Keratinocyte (primary cell): Measurements from ENCODE around the gene MAPK7. TPM values are rescaled to one million over a fixed set of nuclear protein-coding genes. Genes with fewer than 3 reads are reported as not detected.

Experiments used
- DNase-seq: peaks from one replicate; pipeline ENCODE4 v3.0.0-alpha.2; 2011; ENCODE audit warnings: low read depth, missing footprints, low spot score
- FAIRE-seq: peaks from 2 replicates; lab custom pipeline; 2011; peaks lifted over from hg19 to GRCh38; lab: Jason Lieb, UNC
- H2AFZ ChIP-seq: 2 replicates; pipeline ENCODE4 v1.6.0; 2012; ENCODE audit warnings: low read length, control low read depth, inconsistent platforms; ENCODE audit not compliant: control insufficient read depth
- H3K27ac ChIP-seq: 2 replicates; pipeline ENCODE4 v1.5.1; 2011; ENCODE audit warnings: low read length; ENCODE audit not compliant: control insufficient read depth, insufficient read depth
- H3K27me3 ChIP-seq: 3 replicates; pipeline ENCODE4 v1.6.0; 2011; ENCODE audit warnings: low read length; ENCODE audit not compliant: control insufficient read depth, insufficient read depth; ENCODE audit errors: extremely low read depth
- H3K36me3 ChIP-seq, 2 experiments: 2 replicates in 1 of 2; 3 replicates in 1 of 2; pipeline ENCODE4 v1.5.1; 2011; ENCODE audit warnings: low read length in 2 of 2, mild to moderate bottlenecking in 1 of 2; ENCODE audit not compliant: control insufficient read depth in 2 of 2, insufficient read depth in 2 of 2; ENCODE audit errors: extremely low read depth in 1 of 2
- H3K4me1 ChIP-seq: 3 replicates; pipeline ENCODE4 v1.5.1; 2011; ENCODE audit warnings: low read length; ENCODE audit not compliant: control insufficient read depth, insufficient read depth; ENCODE audit errors: extremely low read depth
- H3K4me2 ChIP-seq: 3 replicates; pipeline ENCODE4 v1.6.0; 2011; ENCODE audit warnings: low read depth, low read length; ENCODE audit not compliant: control insufficient read depth, insufficient read depth; ENCODE audit errors: extremely low read depth
- H3K4me3 ChIP-seq, 3 experiments: fragments of 200-600 bp in 1 of 3; sonication (generic) in 1 of 3; 2 replicates in 2 of 3; 3 replicates in 1 of 3; pipeline ENCODE4 v1.5.1; 2011 to 2016; ENCODE audit warnings: low read length in 3 of 3, mild to moderate bottlenecking in 3 of 3, control low read depth in 2 of 3, inconsistent platforms in 1 of 3, low read depth in 1 of 3, mixed read lengths in 1 of 3, mixed run types in 1 of 3, moderate library complexity in 1 of 3; ENCODE audit not compliant: control insufficient read depth in 2 of 3, insufficient read depth in 2 of 3; ENCODE audit errors: extremely low read depth in 1 of 3
- H3K79me2 ChIP-seq: 2 replicates; pipeline ENCODE4 v1.6.0; 2012; ENCODE audit warnings: low read length; ENCODE audit not compliant: control insufficient read depth, insufficient read depth
- H3K9ac ChIP-seq: 3 replicates; pipeline ENCODE4 v1.6.0; 2011; ENCODE audit warnings: low read length; ENCODE audit not compliant: control insufficient read depth, insufficient read depth; ENCODE audit errors: extremely low read depth
- H3K9me1 ChIP-seq: 3 replicates; pipeline ENCODE4 v1.6.0; 2011; ENCODE audit warnings: low read length; ENCODE audit not compliant: control insufficient read depth, insufficient read depth; ENCODE audit errors: extremely low read depth
- H3K9me3 ChIP-seq: 2 replicates; pipeline ENCODE4 v1.5.1; 2012; ENCODE audit warnings: low read depth, low read length; ENCODE audit not compliant: control insufficient read depth
- H4K20me1 ChIP-seq: 3 replicates; pipeline ENCODE4 v1.6.0; 2011; ENCODE audit warnings: low read length; ENCODE audit not compliant: control insufficient read depth, insufficient read depth; ENCODE audit errors: extremely low read depth
- CTCF ChIP-seq, 3 experiments: IDR thresholded peaks in 1 of 3; conservative IDR thresholded peaks in 1 of 3; optimal IDR thresholded peaks in 1 of 3; 2 replicates in 2 of 3; 3 replicates in 1 of 3; pipeline versions ENCODE3 to v1.5.1; 2011; ENCODE audit warnings: low read length in 3 of 3, mild to moderate bottlenecking in 3 of 3, moderate library complexity in 2 of 3, control low read depth in 1 of 3, inconsistent platforms in 1 of 3; ENCODE audit not compliant: insufficient read depth in 2 of 3; ENCODE audit errors: extremely low read depth in 1 of 3
- EZH2 ChIP-seq: IDR thresholded peaks from one replicate; pipeline ENCODE4 v1.6.1; 2012; ENCODE audit warnings: inconsistent platforms, mild to moderate bottlenecking, low read length, moderate library complexity
- dilution Hi-C: fragments of 300-500 bp; cut with MboI; formaldehyde crosslinking; loops from one replicate; pipeline ENCODE4 v1.7.0; 2020; ENCODE audit warnings: low sequenced_read_pairs; ENCODE audit not compliant: extremely low pct_ligation_motif_present
- polyA plus RNA-seq, 5 experiments: library from polyadenylated mRNA; depleted of rRNA in 3 of 5; stranded (reverse) in 3 of 5; stranded (forward) in 1 of 5; unstranded in 1 of 5; fragments of >200 nt; gene quantifications; 1 replicate in 1 of 5; 2 replicates in 3 of 5; 3 replicates in 1 of 5; pipeline versions ENCODE4 v1.2.1 to v1.2.3, GENCODE V29; 2011 to 2012; ENCODE audit warnings: missing spikeins in 2 of 5, low read depth in 1 of 5, low replicate concordance in 1 of 5

Gene MAPK7
- polyA plus RNA-seq, 1 donor (not counting 4 experiments of a cell fraction or from before 2014, with no cell fraction given), result 4.3 TPM

GRCh38 chr17:19412510-19412909 lies 34.2 kb downstream of the MAPK7 start:
- no peak overlapping the region for H3K27ac ChIP-seq
- H3K27me3 ChIP-seq, result peaks cover 11% of the 10 kb centered on the region
- H2AFZ ChIP-seq, result no peak overlapping the region
- no peak overlapping the region for H3K4me3 ChIP-seq
- H3K4me2 ChIP-seq, result no peak overlapping the region
- DNase-seq (no peak), FAIRE-seq (no peak)
- no peaks in the 10 kb centered on the region for H4K20me1 ChIP-seq
- TF ChIP-seq CTCF (optimal IDR thresholded peaks at IDR 0.05 in 1 of 3, IDR thresholded peaks at IDR 0.05 in 1 of 3, conservative IDR thresholded peaks at IDR 0.05 in 1 of 3; ENCODE audit: extremely low read depth in 1 of 3, insufficient read depth in 2 of 3, low read length in 3 of 3) (no peak), EZH2 (no peak)
- no peaks in the 10 kb centered on the region for H3K36me3 ChIP-seq
- H3K4me1 ChIP-seq, result peaks cover 14% of the 10 kb centered on the region
- H3K9ac ChIP-seq, result no peak overlapping the region
- H3K79me2 ChIP-seq, result no peaks in the 10 kb centered on the region
- H3K9me1 ChIP-seq, result peaks cover 2% of the 10 kb centered on the region
- dilution Hi-C loops, result no loop called here
- H3K9me3 ChIP-seq, result no peaks in the 10 kb centered on the region

- peaks cover 2% of the 10 kb centered on the region for H3K9me1 ChIP-seq
- no peak for DNase-seq
- H3K4me1 ChIP-seq, result peaks cover 14% of the 10 kb centered on the region
- no peak overlapping the region for H2AFZ ChIP-seq
- dilution Hi-C loops, result no loop called here
- H3K4me3 ChIP-seq, result no peak overlapping the region
- no peak for FAIRE-seq
- no peaks in the 10 kb centered on the region for H3K36me3 ChIP-seq
- no peak overlapping the region for H3K27ac ChIP-seq
- no peaks in the 10 kb centered on the region for H3K9me3 ChIP-seq
- TF ChIP-seq EZH2, result no peak
- TF ChIP-seq CTCF (optimal IDR thresholded peaks at IDR 0.05 in 1 of 3, IDR thresholded peaks at IDR 0.05 in 1 of 3, conservative IDR thresholded peaks at IDR 0.05 in 1 of 3; ENCODE audit: extremely low read depth in 1 of 3, insufficient read depth in 2 of 3, low read length in 3 of 3), result no peak
- no peaks in the 10 kb centered on the region for H4K20me1 ChIP-seq
- peaks cover 11% of the 10 kb centered on the region for H3K27me3 ChIP-seq
- H3K4me2 ChIP-seq, result no peak overlapping the region
- no peaks in the 10 kb centered on the region for H3K79me2 ChIP-seq
- no peak overlapping the region for H3K9ac ChIP-seq
These were observed 34.7 kb downstream of the MAPK7 start for GRCh38 chr17:19412984-19413383.
